ENCODE measurements around the gene SALL2. TPM values are rescaled to one million over a fixed set of nuclear protein-coding genes. Genes with fewer than 3 reads are reported as not detected.

The SALL2 gene
- 0.65 and 2.4 TPM in 2 replicates for total RNA-seq

DNA sequence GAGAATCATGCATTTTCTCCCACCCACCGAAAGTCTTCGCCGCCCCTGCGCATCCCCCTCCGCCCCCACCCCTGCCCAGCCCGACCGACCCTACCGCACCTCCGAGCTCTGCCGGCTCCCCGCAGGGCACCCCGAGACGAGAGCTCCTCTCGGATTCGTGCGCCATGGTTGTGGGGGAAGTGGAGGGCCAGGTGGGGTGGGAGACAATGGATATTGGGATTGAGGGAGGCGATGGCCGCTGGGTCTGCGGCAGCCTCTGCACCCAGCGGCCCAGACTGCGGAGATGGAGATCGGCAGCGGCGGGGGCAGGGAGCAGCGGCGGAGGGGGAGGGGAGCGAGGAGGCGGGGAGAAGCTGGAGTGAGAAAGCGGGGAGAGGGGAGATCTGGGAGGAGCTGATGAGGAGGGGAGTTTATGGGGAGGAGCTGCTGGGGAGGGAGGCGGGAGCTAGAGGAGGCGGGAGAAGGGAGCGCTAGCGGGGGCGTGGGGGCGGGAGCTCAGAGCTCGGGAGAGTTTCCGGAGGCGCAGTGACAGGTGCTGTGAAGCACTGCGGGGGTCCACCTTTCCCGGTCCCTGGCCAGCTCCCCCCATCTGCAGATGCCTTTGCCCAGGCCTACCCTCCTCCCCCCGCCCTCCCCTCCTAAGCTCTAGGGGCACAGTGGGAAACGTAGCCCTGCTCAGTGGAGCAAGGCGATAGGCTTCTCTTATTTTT, at the start of gene SALL2:
Gene SALL2, minus strand, starts transcription at position 385 of the 710 bp plus-strand sequence. Its CDS starts 219 bp downstream, at position 166.

DNA sequence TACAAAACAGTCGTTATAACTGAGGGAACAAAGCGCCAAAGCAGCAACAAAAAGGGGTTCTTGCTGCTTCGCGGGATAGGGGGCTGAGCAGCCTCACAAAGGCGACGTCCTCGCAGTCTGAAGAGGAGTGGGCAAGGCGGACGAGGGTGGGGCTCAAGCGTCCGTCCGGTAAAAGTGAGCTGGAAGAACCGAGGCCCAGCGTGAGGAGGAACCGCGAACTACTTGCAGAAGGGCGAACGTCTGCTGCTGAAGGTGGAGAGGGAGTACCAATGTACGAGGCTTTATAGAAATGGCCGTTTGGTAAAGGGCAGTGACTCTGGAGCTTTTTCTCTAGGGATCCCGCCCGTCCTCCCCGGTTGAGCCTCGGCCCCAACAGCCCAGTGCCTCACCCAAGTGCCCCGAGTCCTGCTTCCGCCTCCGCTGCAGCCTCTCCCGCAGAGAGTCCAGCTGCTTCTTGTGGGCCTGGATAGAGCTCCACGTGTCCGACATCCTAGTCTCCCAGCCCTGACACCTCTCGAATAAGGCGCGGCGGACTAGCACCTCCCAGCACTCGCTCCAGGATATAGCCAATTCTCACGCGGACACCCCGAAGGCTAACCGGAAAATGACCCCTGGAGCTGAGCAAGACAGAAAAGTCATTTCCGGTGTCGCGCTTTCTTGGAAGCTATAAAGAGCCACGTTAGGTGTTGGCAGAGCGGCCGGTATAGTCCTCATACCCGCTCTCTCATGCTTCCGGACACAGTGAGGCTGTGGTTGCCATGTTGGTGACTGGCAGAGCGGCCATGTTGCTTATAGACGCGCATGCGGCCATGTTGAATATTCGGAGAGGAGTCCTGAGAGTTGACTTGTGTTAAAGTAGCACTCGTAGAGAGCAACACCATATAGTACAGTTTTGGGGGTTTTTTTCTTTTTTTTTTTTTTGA, 15.2 kb downstream of the SALL2 start, which contains the start of gene METTL3:
Gene METTL3, minus strand, starts transcription at position 606 of the 923 bp plus-strand sequence. Its CDS starts 117 bp downstream, at position 489.

DNA sequence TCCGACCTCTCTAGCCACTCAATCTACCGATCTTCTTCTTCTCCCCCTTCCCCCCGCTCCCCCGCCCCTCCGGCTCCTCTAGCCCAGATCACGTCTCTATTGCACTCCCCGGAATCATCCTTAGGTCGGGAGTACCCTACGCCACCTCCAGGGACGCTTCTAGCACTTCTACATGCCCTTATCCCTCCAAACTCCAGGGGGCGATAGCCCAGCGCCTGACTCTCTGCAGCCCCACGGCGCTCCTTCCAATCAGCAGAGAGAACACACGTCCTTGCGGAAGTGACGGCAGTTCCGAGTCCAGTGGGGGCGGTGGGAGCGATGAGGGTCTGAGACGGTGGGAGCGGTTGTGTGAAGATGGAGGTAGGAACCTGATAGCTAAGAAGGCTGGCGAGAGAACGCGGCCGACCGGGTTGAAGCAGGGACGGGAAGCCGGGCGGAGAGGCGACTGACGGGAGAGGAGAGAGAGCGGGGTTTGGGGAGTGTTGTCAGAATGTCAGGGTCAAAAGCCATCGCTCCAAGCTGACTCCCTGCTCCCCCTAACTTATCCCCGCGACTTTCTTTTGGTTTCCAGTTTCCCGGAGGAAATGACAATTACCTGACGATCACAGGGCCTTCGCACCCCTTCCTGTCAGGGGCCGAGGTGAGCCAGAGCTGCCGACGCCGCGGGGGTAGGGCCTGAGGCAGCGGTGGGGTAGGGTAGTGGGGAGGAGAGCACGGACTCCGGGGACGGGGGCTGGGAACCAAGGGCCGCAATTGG, 49.0 kb downstream of the SALL2 start, which contains the start of the genes RAB2B and TOX4:
Gene RAB2B, minus strand, starts transcription at position 35 of the 757 bp plus-strand sequence. CDS start 87 bp downstream, outside the sequence.
Gene TOX4, plus strand, starts transcription at position 271 of the 757 bp plus-strand sequence. Its CDS starts 84 bp downstream, at position 355.

Other genes starting within 250 kb of the SALL2 start
- not detected in 2 replicates for gene RPGRIP1, start 246.3 kb downstream of the SALL2 start, total RNA-seq
- 55.2 and 55.4 TPM in 2 replicates for gene SUPT16H, start 142.3 kb downstream of the SALL2 start, total RNA-seq
- gene CHD8, start 70.2 kb downstream of the SALL2 start, total RNA-seq = 73.8 and 78.4 TPM in 2 replicates
- gene RAB2B, start 49.4 kb downstream of the SALL2 start, total RNA-seq = 17.6 and 17.7 TPM in 2 replicates
- gene TOX4, start 49.2 kb downstream of the SALL2 start, total RNA-seq = 37.1 and 39.7 TPM in 2 replicates
- gene METTL3, start 15.0 kb downstream of the SALL2 start, total RNA-seq = 40.8 and 54.4 TPM in 2 replicates
- gene OR10G3, start 53.7 kb upstream of the SALL2 start, total RNA-seq = not detected in 2 replicates
- gene OR10G2, start 108.6 kb upstream of the SALL2 start, total RNA-seq = not detected in 2 replicates
- not detected in 2 replicates for gene OR4E2, start 127.5 kb upstream of the SALL2 start, total RNA-seq
- not detected in 2 replicates for gene OR4E1, start 147.5 kb upstream of the SALL2 start, total RNA-seq